ENCODE results near the gene RNF126.

The RNF126 gene

GRCh38 chr19:685454-685931 lies 22.5 kb upstream of the RNF126 start:
- H3K4me1 ChIP-seq (ENCODE audit: control insufficient read depth in 2 of 2, insufficient read depth in 1 of 2, low read depth in 1 of 2, low read length in 2 of 2), result peaks cover 0 to 3% of the 10 kb centered on the region in 2 donors
- H2BK12ac ChIP-seq (ENCODE audit: low read length), result no peak overlapping the region
- H3K23ac ChIP-seq (ENCODE audit: low read depth, low read length, poor library complexity), result no peak overlapping the region
- H3K4ac ChIP-seq (ENCODE audit: low read length), result peak overlapping the region; percentile 24
- no peak overlapping the region for H3K14ac ChIP-seq (ENCODE audit: low read length)
- H4K91ac ChIP-seq (ENCODE audit: low read depth, low read length, poor library complexity), result no peak overlapping the region
- no peak overlapping the region for H3K9ac ChIP-seq (ENCODE audit: low read depth, low read length, poor library complexity)
- H4K8ac ChIP-seq (ENCODE audit: low read depth, low read length), result no peak overlapping the region
- no peak overlapping the region for H2AFZ ChIP-seq (ENCODE audit: low read length)
- no peaks in the 10 kb centered on the region for H3K27me3 ChIP-seq (ENCODE audit: control insufficient read depth in 3 of 3, insufficient read depth in 3 of 3, low read depth in 1 of 3, low read length in 3 of 3)
- no peak overlapping the region for H3K4me2 ChIP-seq (ENCODE audit: insufficient read depth, low read length, poor library complexity, severe bottlenecking)
- no peak overlapping the region for H3K4me3 ChIP-seq (ENCODE audit: low read length in 2 of 2)
- no peak overlapping the region for H3K27ac ChIP-seq (replicated peaks; ENCODE audit: low read length)
- H3K79me1 ChIP-seq (ENCODE audit: low read depth, low read length), result peaks cover 4% of the 10 kb centered on the region
- H3K9me3 ChIP-seq (replicated peaks in 1 of 2; ENCODE audit: control insufficient read depth in 2 of 2, insufficient read depth in 1 of 2, low read depth in 1 of 2, low read length in 2 of 2), result peaks cover 0 to 4% of the 10 kb centered on the region in 2 donors
- no peak for DNase-seq (ENCODE audit: low spot score)
- H2BK15ac ChIP-seq (ENCODE audit: low read length), result no peak overlapping the region
- WGBS, 2 donors (ENCODE audit: extremely low coverage in 2 of 2, insufficient read length in 2 of 2, insufficient replicate concordance in 1 of 2), result no CpG with 5 or more reads among the region's 31 CpGs
- peak overlapping the region; percentile 53 for H3K18ac ChIP-seq (ENCODE audit: low read length)
- H2BK5ac ChIP-seq (ENCODE audit: low read length), result no peak overlapping the region
- no peak overlapping the region for H2BK120ac ChIP-seq (ENCODE audit: low read depth, low read length)
- no peak overlapping the region for H2AK5ac ChIP-seq (ENCODE audit: low read depth, low read length)
- no peaks in the 10 kb centered on the region for H3K36me3 ChIP-seq (replicated peaks in 1 of 2; ENCODE audit: control insufficient read depth in 2 of 2, insufficient read depth in 2 of 2, low read length in 2 of 2)

GRCh38 chr19:682678-683320 lies 19.8 kb upstream of the RNF126 start:
- no peak overlapping the region for H4K91ac ChIP-seq (ENCODE audit: low read depth, low read length, poor library complexity)
- H3K79me1 ChIP-seq (ENCODE audit: low read depth, low read length), result peaks cover 6% of the 10 kb centered on the region
- H2AFZ ChIP-seq (ENCODE audit: low read length), result no peak overlapping the region
- no peak overlapping the region for H2BK120ac ChIP-seq (ENCODE audit: low read depth, low read length)
- no peak overlapping the region for H3K4me2 ChIP-seq (ENCODE audit: insufficient read depth, low read length, poor library complexity, severe bottlenecking)
- H3K23ac ChIP-seq (ENCODE audit: low read depth, low read length, poor library complexity), result peak overlapping the region; percentile 85
- H3K27me3 ChIP-seq (ENCODE audit: control insufficient read depth in 3 of 3, insufficient read depth in 3 of 3, low read depth in 1 of 3, low read length in 3 of 3), result peaks cover 0 to under 1% (median 0%) of the 10 kb centered on the region in 3 experiments
- peak overlapping the region; percentile 90 for H3K18ac ChIP-seq (ENCODE audit: low read length)
- peaks cover 2 to 3% of the 10 kb centered on the region in 2 donors for H3K4me1 ChIP-seq (ENCODE audit: control insufficient read depth in 2 of 2, insufficient read depth in 1 of 2, low read depth in 1 of 2, low read length in 2 of 2)
- no peak overlapping the region for H2BK5ac ChIP-seq (ENCODE audit: low read length)
- H3K4ac ChIP-seq (ENCODE audit: low read length), result peak overlapping the region; percentile 10
- peak overlapping the region; percentile 81 for H2AK5ac ChIP-seq (ENCODE audit: low read depth, low read length)
- H2BK15ac ChIP-seq (ENCODE audit: low read length), result peak overlapping the region; percentile 89
- H3K27ac ChIP-seq (replicated peaks; ENCODE audit: low read length), result no peak overlapping the region
- no peak for DNase-seq (ENCODE audit: low spot score)
- no peaks in the 10 kb centered on the region for H3K36me3 ChIP-seq (replicated peaks in 1 of 2; ENCODE audit: control insufficient read depth in 2 of 2, insufficient read depth in 2 of 2, low read length in 2 of 2)
- peak overlapping the region; percentile 73 for H2BK12ac ChIP-seq (ENCODE audit: low read length)
- H3K14ac ChIP-seq (ENCODE audit: low read length), result peak overlapping the region; percentile 38
- no peak overlapping the region for H3K9ac ChIP-seq (ENCODE audit: low read depth, low read length, poor library complexity)
- H4K8ac ChIP-seq (ENCODE audit: low read depth, low read length), result peak overlapping the region; percentile 17
- H3K9me3 ChIP-seq (replicated peaks in 1 of 2; ENCODE audit: control insufficient read depth in 2 of 2, insufficient read depth in 1 of 2, low read depth in 1 of 2, low read length in 2 of 2), result no peaks in the 10 kb centered on the region
- WGBS, 2 donors (ENCODE audit: extremely low coverage in 2 of 2, insufficient read length in 2 of 2, insufficient replicate concordance in 1 of 2), result no CpG with 5 or more reads among the region's 25 CpGs
- peak overlapping the region in 1 of 2 donors; percentile 8 for H3K4me3 ChIP-seq (ENCODE audit: low read length in 2 of 2)

GRCh38 chr19:681029-682019 lies 18.3 kb upstream of the RNF126 start:
- Histone ChIP-seq H2BK15ac (ENCODE audit: low read length) (peak overlapping the region; percentile 100), H2BK12ac (ENCODE audit: low read length) (peak overlapping the region; percentile 95), H4K8ac (ENCODE audit: low read depth, low read length) (peak overlapping the region; percentile 99), H3K18ac (ENCODE audit: low read length) (peak overlapping the region; percentile 96), H3K36me3 (replicated peaks in 1 of 2; ENCODE audit: control insufficient read depth in 2 of 2, insufficient read depth in 2 of 2, low read length in 2 of 2) (no peaks in the 10 kb centered on the region), H3K4me3 (ENCODE audit: low read length in 2 of 2) (peak overlapping the region in 1 of 2 donors; percentile 60), H3K27me3 (ENCODE audit: control insufficient read depth in 3 of 3, insufficient read depth in 3 of 3, low read depth in 1 of 3, low read length in 3 of 3) (peaks cover 0 to 8% (median 5%) of the 10 kb centered on the region in 3 experiments), H3K9ac (ENCODE audit: low read depth, low read length, poor library complexity) (peak overlapping the region; percentile 70), H3K23ac (ENCODE audit: low read depth, low read length, poor library complexity) (peak overlapping the region; percentile 93), H3K79me1 (ENCODE audit: low read depth, low read length) (peaks cover 6% of the 10 kb centered on the region), H2BK120ac (ENCODE audit: low read depth, low read length) (peak overlapping the region; percentile 97), H3K4me1 (ENCODE audit: control insufficient read depth in 2 of 2, insufficient read depth in 1 of 2, low read depth in 1 of 2, low read length in 2 of 2) (peaks cover 6 to 7% of the 10 kb centered on the region in 2 donors), H3K14ac (ENCODE audit: low read length) (peak overlapping the region; percentile 97), H2AK5ac (ENCODE audit: low read depth, low read length) (peak overlapping the region; percentile 100), H3K27ac (replicated peaks; ENCODE audit: low read length) (peak overlapping the region; percentile 59), H3K4ac (ENCODE audit: low read length) (peak overlapping the region; percentile 98), H3K4me2 (ENCODE audit: insufficient read depth, low read length, poor library complexity, severe bottlenecking) (peak overlapping the region; percentile 86), H4K91ac (ENCODE audit: low read depth, low read length, poor library complexity) (peak overlapping the region; percentile 96), H2BK5ac (ENCODE audit: low read length) (peak overlapping the region; percentile 87), H2AFZ (ENCODE audit: low read length) (peak overlapping the region; percentile 98), H3K9me3 (replicated peaks in 1 of 2; ENCODE audit: control insufficient read depth in 2 of 2, insufficient read depth in 1 of 2, low read depth in 1 of 2, low read length in 2 of 2) (no peaks in the 10 kb centered on the region)
- no CpG with 5 or more reads among the region's 54 CpGs for WGBS, 2 donors (ENCODE audit: extremely low coverage in 2 of 2, insufficient read length in 2 of 2, insufficient replicate concordance in 1 of 2)
- no peak for DNase-seq (ENCODE audit: low spot score)
